K562 (cell line): ENCODE data around the gene TLX2. TPM values are rescaled to one million over a fixed set of nuclear protein-coding genes. Genes with fewer than 3 reads are reported as not detected.

Experiments
- ARID4B ChIP-seq: sonication (generic); formaldehyde crosslinking; IDR thresholded peaks from 2 replicates; pipeline ENCODE4 v1.8.0; 2022; ENCODE audit warnings: mild to moderate bottlenecking, missing genetic modification reagents
- C11orf30 ChIP-seq: fragments of 450-650 bp; IDR thresholded peaks from 2 replicates; pipeline ENCODE4 v1.6.1; 2016; ENCODE audit warnings: low read depth, mild to moderate bottlenecking
- CREB1 ChIP-seq, 2 experiments: sonication (generic) in 1 of 2; formaldehyde crosslinking in 1 of 2; IDR thresholded peaks; 2 replicates each; pipeline versions ENCODE4 v1.6.1 to v1.8.0; 2012 to 2022; ENCODE audit warnings: inconsistent platforms in 1 of 2, mild to moderate bottlenecking in 1 of 2, missing genetic modification reagents in 1 of 2, moderate library complexity in 1 of 2
- CTBP1 ChIP-seq: fragments of 450-650 bp; IDR thresholded peaks from 2 replicates; pipeline ENCODE4 v1.6.1; 2016; ENCODE audit warnings: borderline replicate concordance
- EP300 ChIP-seq: IDR thresholded peaks from 2 replicates; pipeline ENCODE4 v1.6.1; 2012; ENCODE audit warnings: low read length, improper control_type of control experiment
- GTF2B ChIP-seq: IDR thresholded peaks from 2 replicates; pipeline ENCODE4 v1.6.1; 2011; ENCODE audit not compliant: insufficient read length; ENCODE audit errors: extremely low read depth
- HDGF ChIP-seq: fragments of 450-650 bp; IDR thresholded peaks from 2 replicates; pipeline ENCODE4 v1.6.1; 2016
- KLF10 ChIP-seq: fragments of 250-450 bp; sonication (Bioruptor Pico); IDR thresholded peaks from 2 replicates; pipeline ENCODE4 v1.6.1; 2021; ENCODE audit warnings: matching md5 sums
- L3MBTL2 ChIP-seq: fragments of 450-650 bp; IDR thresholded peaks from 2 replicates; pipeline ENCODE4 v1.6.1; 2016; ENCODE audit warnings: mild to moderate bottlenecking, moderate library complexity
- MTF1 ChIP-seq: fragments of 250-450 bp; sonication (Bioruptor Pico); IDR thresholded peaks from 2 replicates; pipeline ENCODE4 v1.9.0; 2021; ENCODE audit warnings: moderate library complexity, mild to moderate bottlenecking, inconsistent platforms, borderline replicate concordance
- NCOA6 ChIP-seq: fragments of 450-650 bp; IDR thresholded peaks from 2 replicates; pipeline ENCODE4 v1.6.1; 2017; ENCODE audit warnings: mild to moderate bottlenecking
- NFE2L1 ChIP-seq: fragments of 450-650 bp; IDR thresholded peaks from 2 replicates; pipeline ENCODE4 v1.6.1; 2016; ENCODE audit warnings: missing genetic modification characterization, low read depth, mild to moderate bottlenecking, missing compliant biosample characterization, moderate library complexity, borderline replicate concordance
- RBFOX2 ChIP-seq: fragments of 200-400 bp; formaldehyde crosslinking; IDR thresholded peaks from 2 replicates; pipeline ENCODE4 v1.6.1; 2017; ENCODE audit warnings: low read depth, mild to moderate bottlenecking, low read length, moderate library complexity
- SIN3A ChIP-seq, 2 experiments: fragments of 150-350 bp in 1 of 2; IDR thresholded peaks; 2 replicates each; pipeline ENCODE4 v1.6.1; 2011 to 2016; ENCODE audit warnings: borderline replicate concordance in 2 of 2, low read depth in 2 of 2, low read length in 2 of 2, mild to moderate bottlenecking in 2 of 2, moderate library complexity in 2 of 2; ENCODE audit not compliant: control insufficient read depth in 1 of 2
- STAT5B ChIP-seq: fragments of 250-450 bp; sonication (Bioruptor Pico); IDR thresholded peaks from 2 replicates; pipeline ENCODE4 v1.8.0; 2021; ENCODE audit warnings: mild to moderate bottlenecking, inconsistent platforms
- SUPT5H ChIP-seq: fragments of 450-650 bp; IDR thresholded peaks from 2 replicates; pipeline ENCODE4 v1.6.1; 2016
- TCF3 ChIP-seq: sonication (generic); formaldehyde crosslinking; IDR thresholded peaks from 2 replicates; pipeline ENCODE4 v1.4.0; 2020; ENCODE audit warnings: mild to moderate bottlenecking, missing genetic modification reagents
- XRCC3 ChIP-seq: fragments of 450-650 bp; IDR thresholded peaks from 2 replicates; pipeline ENCODE4 v1.6.1; 2017; ENCODE audit warnings: mild to moderate bottlenecking, moderate library complexity
- ZFX ChIP-seq: sonication (generic); formaldehyde crosslinking; IDR thresholded peaks from 2 replicates; pipeline ENCODE4 v1.8.0; 2022; ENCODE audit warnings: mild to moderate bottlenecking, missing genetic modification reagents, moderate library complexity
- ZMIZ1 ChIP-seq, 2 experiments: fragments of 150-350 bp in 1 of 2; IDR thresholded peaks; 2 replicates each; pipeline ENCODE4 v1.6.1; 2012 to 2016; ENCODE audit warnings: low read depth in 2 of 2, low read length in 2 of 2, mild to moderate bottlenecking in 1 of 2, moderate library complexity in 1 of 2
- polyA plus RNA-seq, 8 experiments: library from polyadenylated mRNA; depleted of rRNA in 4 of 8; stranded (reverse) in 5 of 8; unstranded in 3 of 8; fragments of >200 nt; fragmentation: Nextera tagmentation in 2 of 8; fragmentation: Illumina TruSeq in 1 of 8; extraction: Ambion mirVana in 2 of 8; extraction: Trizol in 1 of 8; gene quantifications; 2 replicates each; pipeline versions ENCODE4 v1.2.1 to v1.2.3, GENCODE V29; 2011 to 2014; ENCODE audit warnings: inconsistent platforms in 1 of 8, missing spikeins in 1 of 8
- total RNA-seq, 7 experiments: library from RNA; depleted of rRNA in 6 of 7; stranded (reverse); fragments of >200 nt in 6 of 7; fragmentation: Illumina TruSeq in 2 of 7; extraction: Trizol in 2 of 7; gene quantifications; 2 replicates each; pipeline versions ENCODE4 v1.2.1 to v1.2.3, GENCODE V29; 2011 to 2021; ENCODE audit warnings: low replicate concordance in 1 of 7

The TLX2 gene
- total and polyA plus RNA-seq, 9 of the 15 experiments (the other 6 are each of a cell fraction or from before 2014, with no cell fraction given), result not detected

- TF ChIP-seq GTF2B, result no peak
- TF ChIP-seq CTBP1, result peak; percentile 79
- TF ChIP-seq TCF3, result no peak; the same call in 1 of the 2 replicates
- TF ChIP-seq SUPT5H, result peak; percentile 81
- TF ChIP-seq L3MBTL2, result peak; percentile 89
- TF ChIP-seq MTF1 (CRISPR knock-in tag), result no peak
- peak; percentile 94 for TF ChIP-seq RBFOX2
- no peak for TF ChIP-seq NFE2L1 (tag)
- peak; percentile 22 to 64; a peak in 2 of 4 replicates for TF ChIP-seq SIN3A (IDR thresholded peaks at IDR 0.05; ENCODE audit: borderline replicate concordance in 2 of 2, control insufficient read depth in 1 of 2, low read depth in 2 of 2, low read length in 2 of 2)
- TF ChIP-seq ARID4B (CRISPR knock-in tag), result no peak
- peak; percentile 91 for TF ChIP-seq ZFX (CRISPR knock-in tag)
- TF ChIP-seq NCOA6, result no peak
- TF ChIP-seq ZMIZ1 (IDR thresholded peaks at IDR 0.05; ENCODE audit: low read depth in 2 of 2, low read length in 2 of 2), result no peak
- no peak for TF ChIP-seq HDGF
- no peak for TF ChIP-seq C11orf30
- no peak for TF ChIP-seq XRCC3
- TF ChIP-seq STAT5B, result no peak
- TF ChIP-seq CREB1 (IDR thresholded peaks at IDR 0.05), result peak; percentile 21; the same call in 1 of the 2 replicates
- 0 out of 2 replicates have a peak, but pooled peaks have one; percentile 36 for TF ChIP-seq CREB1 (CRISPR knock-in tag; IDR thresholded peaks at IDR 0.05)
- TF ChIP-seq EP300, result 0 out of 2 replicates have a peak, but pooled peaks have one; percentile 20
- no peak for TF ChIP-seq KLF10 (CRISPR knock-in tag)
Observed at GRCh38 chr2:74502720-74503505, 11.3 kb upstream of the TLX2 start (continued).
